H9 (cell line): ENCODE measurements around the gene MICU2. TPM values are rescaled to one million over a fixed set of nuclear protein-coding genes. Genes with fewer than 3 reads are reported as not detected.

Experiments used
- DNase-seq: peaks from one replicate; pipeline ENCODE4 v3.0.0-alpha.2; 2017
- H2AFZ ChIP-seq: one replicate; pipeline ENCODE4 v1.6.1; 2013; ENCODE audit warnings: mild to moderate bottlenecking, low read length, control low read depth, moderate library complexity
- H2AK5ac ChIP-seq: 2 replicates; pipeline ENCODE4 v1.6.1; 2013; ENCODE audit warnings: low read length, control low read depth, mixed read lengths; ENCODE audit not compliant: insufficient read length
- H2BK120ac ChIP-seq: one replicate; pipeline ENCODE4 v1.6.1; 2013; ENCODE audit warnings: low read depth, mild to moderate bottlenecking, low read length, control low read depth, inconsistent platforms; ENCODE audit not compliant: poor library complexity, severe bottlenecking
- H2BK12ac ChIP-seq: 2 replicates; pipeline ENCODE4 v1.6.1; 2013; ENCODE audit warnings: low read length, control low read depth, mixed read lengths, low read depth; ENCODE audit not compliant: insufficient read length
- H2BK15ac ChIP-seq: 2 replicates; pipeline ENCODE4 v1.6.1; 2013; ENCODE audit warnings: low read depth, low read length, control low read depth
- H2BK20ac ChIP-seq: one replicate; pipeline ENCODE4 v1.6.1; 2013; ENCODE audit warnings: low read depth, mild to moderate bottlenecking, low read length, control low read depth, inconsistent platforms; ENCODE audit not compliant: poor library complexity, severe bottlenecking
- H2BK5ac ChIP-seq: 2 replicates; pipeline ENCODE4 v1.6.1; 2013; ENCODE audit warnings: low read length, control low read depth, mixed read lengths; ENCODE audit not compliant: insufficient read length
- H3K14ac ChIP-seq: 2 replicates; pipeline ENCODE4 v1.6.1; 2013; ENCODE audit warnings: low read length, control low read depth; ENCODE audit not compliant: insufficient read depth
- H3K18ac ChIP-seq: 2 replicates; pipeline ENCODE4 v1.6.1; 2013; ENCODE audit warnings: low read depth, mild to moderate bottlenecking, mixed read lengths, low read length, control low read depth; ENCODE audit not compliant: insufficient read length
- H3K23ac ChIP-seq: 2 replicates; pipeline ENCODE4 v1.6.1; 2013; ENCODE audit warnings: low read length, control low read depth, mixed read lengths, low read depth; ENCODE audit not compliant: insufficient read length
- H3K23me2 ChIP-seq: 2 replicates; pipeline ENCODE4 v1.6.1; 2013; ENCODE audit warnings: low read depth, mild to moderate bottlenecking, mixed read lengths, low read length, control low read depth; ENCODE audit not compliant: insufficient read length, poor library complexity, severe bottlenecking
- H3K27ac ChIP-seq: 2 replicates; pipeline ENCODE4 v1.5.1; 2013; ENCODE audit warnings: low read length, control low read depth, mixed read lengths, low read depth; ENCODE audit not compliant: insufficient read length
- H3K27me3 ChIP-seq: 2 replicates; pipeline ENCODE4 v1.6.1; 2013; ENCODE audit warnings: low read length, control low read depth, inconsistent platforms; ENCODE audit not compliant: insufficient read depth
- H3K4ac ChIP-seq: 2 replicates; pipeline ENCODE4 v1.6.1; 2013; ENCODE audit warnings: low read depth, mild to moderate bottlenecking, control low read depth, inconsistent platforms, low read length, moderate library complexity
- H3K4me1 ChIP-seq: 2 replicates; pipeline ENCODE4 v1.6.1; 2013; ENCODE audit warnings: low read length, control low read depth, inconsistent platforms; ENCODE audit not compliant: insufficient read depth
- H3K4me2 ChIP-seq: 2 replicates; pipeline ENCODE4 v1.6.1; 2013; ENCODE audit warnings: low read length, control low read depth, mixed read lengths; ENCODE audit not compliant: insufficient read length, insufficient read depth
- H3K56ac ChIP-seq: 2 replicates; pipeline ENCODE4 v1.6.1; 2013; ENCODE audit warnings: low read depth, mild to moderate bottlenecking, mixed read lengths, low read length, control low read depth; ENCODE audit not compliant: insufficient read length
- H3K79me1 ChIP-seq: 2 replicates; pipeline ENCODE4 v1.6.1; 2013; ENCODE audit warnings: low read depth, mild to moderate bottlenecking, moderate library complexity, low read length, control low read depth, inconsistent platforms; ENCODE audit not compliant: insufficient read depth, poor library complexity, severe bottlenecking
- H3K79me2 ChIP-seq: 2 replicates; pipeline ENCODE4 v1.6.1; 2013; ENCODE audit warnings: low read length, control low read depth, inconsistent platforms; ENCODE audit not compliant: insufficient read depth
- H3K9ac ChIP-seq: 2 replicates; pipeline ENCODE4 v1.6.1; 2013; ENCODE audit warnings: low read length, control low read depth, mixed read lengths; ENCODE audit not compliant: insufficient read length; ENCODE audit errors: extremely low read depth
- H3K9me3 ChIP-seq: one replicate; pipeline ENCODE4 v1.6.1; 2013; ENCODE audit warnings: low read depth, low read length, inconsistent platforms; ENCODE audit not compliant: control insufficient read depth
- H3T11ph ChIP-seq: one replicate; pipeline ENCODE4 v1.6.1; 2013; ENCODE audit warnings: mild to moderate bottlenecking, low read length, control low read depth, inconsistent platforms
- H4K20me1 ChIP-seq: one replicate; pipeline ENCODE4 v1.6.1; 2013; ENCODE audit not compliant: control insufficient read depth, insufficient read length, insufficient read depth
- H4K5ac ChIP-seq: 2 replicates; pipeline ENCODE4 v1.6.1; 2013; ENCODE audit warnings: low read depth, mild to moderate bottlenecking, mixed read lengths, low read length, control low read depth; ENCODE audit not compliant: insufficient read length
- H4K8ac ChIP-seq: replicated peaks from 2 replicates; pipeline ENCODE4 v1.6.1; 2013; ENCODE audit warnings: low read length, control low read depth, mixed read lengths, low read depth; ENCODE audit not compliant: insufficient read length
- H4K91ac ChIP-seq: 2 replicates; pipeline ENCODE4 v1.6.1; 2013; ENCODE audit warnings: low read depth, mild to moderate bottlenecking, moderate library complexity, mixed read lengths, low read length, control low read depth; ENCODE audit not compliant: insufficient read length
- H3K27ac Mint-ChIP-seq, 3 experiments: 2 replicates in 2 of 3; 3 replicates in 1 of 3; pipeline ENCODE4 v1.8.0; 2020 to 2021; ENCODE audit warnings: mixed read lengths in 3 of 3, mild to moderate bottlenecking in 1 of 3, moderate library complexity in 1 of 3
- H3K27me3 Mint-ChIP-seq: 2 replicates; pipeline ENCODE4 v1.8.0; 2021; ENCODE audit warnings: low read depth, mild to moderate bottlenecking, moderate library complexity, mixed read lengths
- H3K36me3 Mint-ChIP-seq, 3 experiments: 2 replicates in 2 of 3; 3 replicates in 1 of 3; pipeline ENCODE4 v1.8.0; 2020 to 2021; ENCODE audit warnings: low read depth in 3 of 3, mixed read lengths in 3 of 3; ENCODE audit not compliant: insufficient read depth in 1 of 3
- H3K4me1 Mint-ChIP-seq, 2 experiments: 2 replicates each; pipeline ENCODE4 v1.8.0; 2020; ENCODE audit warnings: mixed read lengths in 2 of 2
- H3K4me3 Mint-ChIP-seq, 2 experiments: 2 replicates in 1 of 2; 3 replicates in 1 of 2; pipeline ENCODE4 v1.8.0; 2020 to 2021; ENCODE audit warnings: mild to moderate bottlenecking in 2 of 2, mixed read lengths in 2 of 2, moderate library complexity in 1 of 2
- H3K9me3 Mint-ChIP-seq, 2 experiments: 2 replicates in 1 of 2; 3 replicates in 1 of 2; pipeline ENCODE4 v1.8.0; 2020; ENCODE audit warnings: mild to moderate bottlenecking in 2 of 2, mixed read lengths in 2 of 2, moderate library complexity in 1 of 2
- CTCF ChIP-seq: fragments of 200-600 bp; sonication (generic); conservative IDR thresholded peaks from 3 replicates; pipeline ENCODE4 v1.8.0; 2021; ENCODE audit warnings: antibody characterized with exemption, mild to moderate bottlenecking
- WGBS: extraction: QIAGEN DNeasy Blood & Tissue Kit; methylation state at CpG from one replicate; pipeline ENCODE4 v1.1.7; 2013; ENCODE audit warnings: missing lambda C conversion rate, low lambda C conversion rate, mixed read lengths; ENCODE audit not compliant: insufficient read length; ENCODE audit errors: extremely low coverage; 5-methylcytosine and 5-hydroxymethylcytosine counted together
- total RNA-seq: library from RNA; stranded (reverse); gene quantifications from 2 replicates; pipeline ENCODE4 v1.2.1, GENCODE V29; 2021

Gene MICU2
- total RNA-seq, 1 experiment from 2014 or later: 38.4 TPM

GRCh38 chr13:21616880-21617279 lies 12.9 kb upstream of the MICU2 start:
- no peak overlapping the region for H4K91ac ChIP-seq
- H3K23ac ChIP-seq: no peak overlapping the region
- H2BK20ac ChIP-seq: no peak overlapping the region
- no peaks in the 10 kb centered on the region for H3K79me2 ChIP-seq
- H3K9ac ChIP-seq: no peak overlapping the region
- no peaks in the 10 kb centered on the region for H4K20me1 ChIP-seq
- no peaks in the 10 kb centered on the region for H3K4me1 ChIP-seq
- Mint-ChIP-seq H3K27me3 (peaks cover 7% of the 10 kb centered on the region), H3K9me3 (no peaks in the 10 kb centered on the region; a peak in 2 of 5 replicates), H3K4me1 (no peaks in the 10 kb centered on the region), H3K4me3 (no peak overlapping the region), H3K36me3 (no peaks in the 10 kb centered on the region), H3K27ac (no peak overlapping the region)
- no peak overlapping the region for H2BK5ac ChIP-seq
- H3K23me2 ChIP-seq: no peaks in the 10 kb centered on the region
- no peak overlapping the region for H2BK12ac ChIP-seq
- no peak overlapping the region for H4K5ac ChIP-seq
- H3T11ph ChIP-seq: no peak overlapping the region
- WGBS: no CpG with 5 or more reads among the region's 3 CpGs
- no peaks in the 10 kb centered on the region for H3K9me3 ChIP-seq
- H3K27ac ChIP-seq: no peak overlapping the region
- H3K18ac ChIP-seq: no peak overlapping the region
- H2BK15ac ChIP-seq: no peak overlapping the region
- H4K8ac ChIP-seq: no peak overlapping the region
- TF ChIP-seq CTCF: no peak
- no peak overlapping the region for H3K4me2 ChIP-seq
- H2AFZ ChIP-seq: no peak overlapping the region
- no peak for DNase-seq
- no peak overlapping the region for H2AK5ac ChIP-seq
- no peaks in the 10 kb centered on the region for H3K27me3 ChIP-seq
- no peak overlapping the region for H2BK120ac ChIP-seq
- no peak overlapping the region for H3K4ac ChIP-seq
- H3K56ac ChIP-seq: no peak overlapping the region
- H3K14ac ChIP-seq: no peak overlapping the region
- no peaks in the 10 kb centered on the region for H3K79me1 ChIP-seq
